ENCODE results near the gene ERG28.

- no peak for TF ChIP-seq ZNF565 (CRISPR knock-in tag; conservative IDR thresholded peaks at IDR 0.05; ENCODE audit: low read depth)
- TF ChIP-seq TOX (CRISPR knock-in tag; IDR thresholded peaks at IDR 0.05; ENCODE audit: borderline replicate concordance), result no peak
- no peak for TF ChIP-seq POU6F1 (CRISPR knock-in tag; IDR thresholded peaks at IDR 0.05; ENCODE audit: borderline replicate concordance, low read depth)
- TF ChIP-seq, protein P1, sequence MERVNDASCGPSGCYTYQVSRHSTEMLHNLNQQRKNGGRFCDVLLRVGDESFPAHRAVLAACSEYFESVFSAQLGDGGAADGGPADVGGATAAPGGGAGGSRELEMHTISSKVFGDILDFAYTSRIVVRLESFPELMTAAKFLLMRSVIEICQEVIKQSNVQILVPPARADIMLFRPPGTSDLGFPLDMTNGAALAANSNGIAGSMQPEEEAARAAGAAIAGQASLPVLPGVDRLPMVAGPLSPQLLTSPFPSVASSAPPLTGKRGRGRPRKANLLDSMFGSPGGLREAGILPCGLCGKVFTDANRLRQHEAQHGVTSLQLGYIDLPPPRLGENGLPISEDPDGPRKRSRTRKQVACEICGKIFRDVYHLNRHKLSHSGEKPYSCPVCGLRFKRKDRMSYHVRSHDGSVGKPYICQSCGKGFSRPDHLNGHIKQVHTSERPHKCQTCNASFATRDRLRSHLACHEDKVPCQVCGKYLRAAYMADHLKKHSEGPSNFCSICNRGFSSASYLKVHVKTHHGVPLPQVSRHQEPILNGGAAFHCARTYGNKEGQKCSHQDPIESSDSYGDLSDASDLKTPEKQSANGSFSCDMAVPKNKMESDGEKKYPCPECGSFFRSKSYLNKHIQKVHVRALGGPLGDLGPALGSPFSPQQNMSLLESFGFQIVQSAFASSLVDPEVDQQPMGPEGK (CRISPR knock-in tag; IDR thresholded peaks at IDR 0.05; ENCODE audit: borderline replicate concordance), result no peak
- no peak for TF ChIP-seq SNAI2 (CRISPR knock-in tag; IDR thresholded peaks at IDR 0.05)
- TF ChIP-seq ZNF70 (CRISPR knock-in tag; IDR thresholded peaks at IDR 0.05), result no peak
- no peak for TF ChIP-seq CSRNP3 (CRISPR knock-in tag; IDR thresholded peaks at IDR 0.05)
- no peak for TF ChIP-seq OSR1 (CRISPR knock-in tag; IDR thresholded peaks at IDR 0.05)
- TF ChIP-seq TCF4 (CRISPR knock-in tag; IDR thresholded peaks at IDR 0.05; ENCODE audit: borderline replicate concordance), result no peak
- TF ChIP-seq CSDC2 (CRISPR knock-in tag; IDR thresholded peaks at IDR 0.05), result no peak
Measured at GRCh38 chr14:75667099-75667765, 6.6 kb upstream of the ERG28 start.

Data from SK-N-SH treated with all-trans-retinoic acid at 6 μM for 48 hours (cell line).